H9 (cell line): ENCODE results near the gene GAS6. TPM values are rescaled to one million over a fixed set of nuclear protein-coding genes. Genes with fewer than 3 reads are reported as not detected.

ENCODE experiments used
- DNase-seq: peaks from one replicate; pipeline ENCODE4 v3.0.0-alpha.2; 2017
- H2AFZ ChIP-seq: one replicate; pipeline ENCODE4 v1.6.1; 2013; ENCODE audit warnings: mild to moderate bottlenecking, low read length, control low read depth, moderate library complexity
- H2AK5ac ChIP-seq: 2 replicates; pipeline ENCODE4 v1.6.1; 2013; ENCODE audit warnings: low read length, control low read depth, mixed read lengths; ENCODE audit not compliant: insufficient read length
- H2BK120ac ChIP-seq: one replicate; pipeline ENCODE4 v1.6.1; 2013; ENCODE audit warnings: low read depth, mild to moderate bottlenecking, low read length, control low read depth, inconsistent platforms; ENCODE audit not compliant: poor library complexity, severe bottlenecking
- H2BK12ac ChIP-seq: 2 replicates; pipeline ENCODE4 v1.6.1; 2013; ENCODE audit warnings: low read length, control low read depth, mixed read lengths, low read depth; ENCODE audit not compliant: insufficient read length
- H2BK15ac ChIP-seq: 2 replicates; pipeline ENCODE4 v1.6.1; 2013; ENCODE audit warnings: low read depth, low read length, control low read depth
- H2BK20ac ChIP-seq: one replicate; pipeline ENCODE4 v1.6.1; 2013; ENCODE audit warnings: low read depth, mild to moderate bottlenecking, low read length, control low read depth, inconsistent platforms; ENCODE audit not compliant: poor library complexity, severe bottlenecking
- H2BK5ac ChIP-seq: 2 replicates; pipeline ENCODE4 v1.6.1; 2013; ENCODE audit warnings: low read length, control low read depth, mixed read lengths; ENCODE audit not compliant: insufficient read length
- H3K14ac ChIP-seq: 2 replicates; pipeline ENCODE4 v1.6.1; 2013; ENCODE audit warnings: low read length, control low read depth; ENCODE audit not compliant: insufficient read depth
- H3K18ac ChIP-seq: 2 replicates; pipeline ENCODE4 v1.6.1; 2013; ENCODE audit warnings: low read depth, mild to moderate bottlenecking, mixed read lengths, low read length, control low read depth; ENCODE audit not compliant: insufficient read length
- H3K23ac ChIP-seq: 2 replicates; pipeline ENCODE4 v1.6.1; 2013; ENCODE audit warnings: low read length, control low read depth, mixed read lengths, low read depth; ENCODE audit not compliant: insufficient read length
- H3K23me2 ChIP-seq: 2 replicates; pipeline ENCODE4 v1.6.1; 2013; ENCODE audit warnings: low read depth, mild to moderate bottlenecking, mixed read lengths, low read length, control low read depth; ENCODE audit not compliant: insufficient read length, poor library complexity, severe bottlenecking
- H3K27ac ChIP-seq: 2 replicates; pipeline ENCODE4 v1.5.1; 2013; ENCODE audit warnings: low read length, control low read depth, mixed read lengths, low read depth; ENCODE audit not compliant: insufficient read length
- H3K27me3 ChIP-seq: 2 replicates; pipeline ENCODE4 v1.6.1; 2013; ENCODE audit warnings: low read length, control low read depth, inconsistent platforms; ENCODE audit not compliant: insufficient read depth
- H3K4ac ChIP-seq: 2 replicates; pipeline ENCODE4 v1.6.1; 2013; ENCODE audit warnings: low read depth, mild to moderate bottlenecking, control low read depth, inconsistent platforms, low read length, moderate library complexity
- H3K4me1 ChIP-seq: 2 replicates; pipeline ENCODE4 v1.6.1; 2013; ENCODE audit warnings: low read length, control low read depth, inconsistent platforms; ENCODE audit not compliant: insufficient read depth
- H3K4me2 ChIP-seq: 2 replicates; pipeline ENCODE4 v1.6.1; 2013; ENCODE audit warnings: low read length, control low read depth, mixed read lengths; ENCODE audit not compliant: insufficient read length, insufficient read depth
- H3K56ac ChIP-seq: 2 replicates; pipeline ENCODE4 v1.6.1; 2013; ENCODE audit warnings: low read depth, mild to moderate bottlenecking, mixed read lengths, low read length, control low read depth; ENCODE audit not compliant: insufficient read length
- H3K79me1 ChIP-seq: 2 replicates; pipeline ENCODE4 v1.6.1; 2013; ENCODE audit warnings: low read depth, mild to moderate bottlenecking, moderate library complexity, low read length, control low read depth, inconsistent platforms; ENCODE audit not compliant: insufficient read depth, poor library complexity, severe bottlenecking
- H3K79me2 ChIP-seq: 2 replicates; pipeline ENCODE4 v1.6.1; 2013; ENCODE audit warnings: low read length, control low read depth, inconsistent platforms; ENCODE audit not compliant: insufficient read depth
- H3K9ac ChIP-seq: 2 replicates; pipeline ENCODE4 v1.6.1; 2013; ENCODE audit warnings: low read length, control low read depth, mixed read lengths; ENCODE audit not compliant: insufficient read length; ENCODE audit errors: extremely low read depth
- H3K9me3 ChIP-seq: one replicate; pipeline ENCODE4 v1.6.1; 2013; ENCODE audit warnings: low read depth, low read length, inconsistent platforms; ENCODE audit not compliant: control insufficient read depth
- H3T11ph ChIP-seq: one replicate; pipeline ENCODE4 v1.6.1; 2013; ENCODE audit warnings: mild to moderate bottlenecking, low read length, control low read depth, inconsistent platforms
- H4K20me1 ChIP-seq: one replicate; pipeline ENCODE4 v1.6.1; 2013; ENCODE audit not compliant: control insufficient read depth, insufficient read length, insufficient read depth
- H4K5ac ChIP-seq: 2 replicates; pipeline ENCODE4 v1.6.1; 2013; ENCODE audit warnings: low read depth, mild to moderate bottlenecking, mixed read lengths, low read length, control low read depth; ENCODE audit not compliant: insufficient read length
- H4K8ac ChIP-seq: replicated peaks from 2 replicates; pipeline ENCODE4 v1.6.1; 2013; ENCODE audit warnings: low read length, control low read depth, mixed read lengths, low read depth; ENCODE audit not compliant: insufficient read length
- H4K91ac ChIP-seq: 2 replicates; pipeline ENCODE4 v1.6.1; 2013; ENCODE audit warnings: low read depth, mild to moderate bottlenecking, moderate library complexity, mixed read lengths, low read length, control low read depth; ENCODE audit not compliant: insufficient read length
- H3K27ac Mint-ChIP-seq, 3 experiments: 2 replicates in 2 of 3; 3 replicates in 1 of 3; pipeline ENCODE4 v1.8.0; 2020 to 2021; ENCODE audit warnings: mixed read lengths in 3 of 3, mild to moderate bottlenecking in 1 of 3, moderate library complexity in 1 of 3
- H3K27me3 Mint-ChIP-seq: 2 replicates; pipeline ENCODE4 v1.8.0; 2021; ENCODE audit warnings: low read depth, mild to moderate bottlenecking, moderate library complexity, mixed read lengths
- H3K36me3 Mint-ChIP-seq, 3 experiments: 2 replicates in 2 of 3; 3 replicates in 1 of 3; pipeline ENCODE4 v1.8.0; 2020 to 2021; ENCODE audit warnings: low read depth in 3 of 3, mixed read lengths in 3 of 3; ENCODE audit not compliant: insufficient read depth in 1 of 3
- H3K4me1 Mint-ChIP-seq, 2 experiments: 2 replicates each; pipeline ENCODE4 v1.8.0; 2020; ENCODE audit warnings: mixed read lengths in 2 of 2
- H3K4me3 Mint-ChIP-seq, 2 experiments: 2 replicates in 1 of 2; 3 replicates in 1 of 2; pipeline ENCODE4 v1.8.0; 2020 to 2021; ENCODE audit warnings: mild to moderate bottlenecking in 2 of 2, mixed read lengths in 2 of 2, moderate library complexity in 1 of 2
- H3K9me3 Mint-ChIP-seq, 2 experiments: 2 replicates in 1 of 2; 3 replicates in 1 of 2; pipeline ENCODE4 v1.8.0; 2020; ENCODE audit warnings: mild to moderate bottlenecking in 2 of 2, mixed read lengths in 2 of 2, moderate library complexity in 1 of 2
- WGBS: extraction: QIAGEN DNeasy Blood & Tissue Kit; methylation state at CpG from one replicate; pipeline ENCODE4 v1.1.7; 2013; ENCODE audit warnings: missing lambda C conversion rate, low lambda C conversion rate, mixed read lengths; ENCODE audit not compliant: insufficient read length; ENCODE audit errors: extremely low coverage; 5-methylcytosine and 5-hydroxymethylcytosine counted together
- total RNA-seq: library from RNA; stranded (reverse); gene quantifications from 2 replicates; pipeline ENCODE4 v1.2.1, GENCODE V29; 2021
- TF ChIP-seq, protein P1 (sequence below): fragments of 200-600 bp; sonication (generic); conservative IDR thresholded peaks from 3 replicates; pipeline ENCODE4 v1.8.0; 2021; ENCODE audit warnings: antibody characterized with exemption, mild to moderate bottlenecking

GAS6 gene
- total RNA-seq, 1 experiment from 2014 or later, result 20.5 TPM

DNA sequence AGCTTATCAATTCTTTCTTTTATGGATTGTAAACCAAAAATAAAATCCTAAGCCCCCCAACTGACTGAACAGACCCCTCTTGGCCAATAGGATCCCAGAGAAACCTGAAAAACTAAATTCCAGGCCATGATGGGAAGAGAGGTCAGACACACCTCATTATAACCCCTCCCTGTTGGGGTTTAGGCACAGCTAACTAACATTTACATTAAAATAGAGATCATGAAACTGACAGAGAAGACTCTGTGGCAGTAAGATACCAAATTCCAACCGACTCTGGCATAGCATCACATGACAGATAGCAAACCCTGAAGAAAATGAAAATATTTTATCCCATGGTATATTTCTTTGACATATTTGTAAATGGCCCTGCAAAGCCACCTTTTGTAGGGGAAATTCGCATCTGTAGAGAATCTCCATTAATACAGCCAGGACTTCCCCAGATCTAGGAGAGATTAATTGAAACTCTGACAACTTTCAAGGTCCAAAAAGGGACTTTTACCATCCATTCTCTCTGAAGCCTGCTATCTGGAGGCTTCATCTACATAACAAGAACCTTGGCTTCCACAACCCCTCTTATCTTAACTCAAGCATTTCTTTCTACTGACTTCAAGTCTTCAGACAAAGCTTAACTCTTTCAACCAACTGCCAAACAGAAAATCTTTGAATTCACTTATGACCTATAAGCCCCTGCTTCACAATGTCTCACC, 27.1 kb upstream of the GAS6 start:
- H2BK15ac ChIP-seq, result no peak overlapping the region
- no peak overlapping the region for H2BK12ac ChIP-seq
- peaks cover 31 to 34% of the 10 kb centered on the region in 2 experiments for H3K4me1 Mint-ChIP-seq
- peaks cover 4% of the 10 kb centered on the region for H3K9me3 ChIP-seq
- H2AK5ac ChIP-seq, result no peak overlapping the region
- H3K27me3 Mint-ChIP-seq, result peaks cover 2% of the 10 kb centered on the region; the same call in 1 of the 2 replicates
- H3K23ac ChIP-seq, result no peak overlapping the region
- no peak overlapping the region for H3K18ac ChIP-seq
- H3K9me3 Mint-ChIP-seq, result peaks cover 34 to 35% of the 10 kb centered on the region in 2 experiments
- no peaks in the 10 kb centered on the region for H3K79me2 ChIP-seq
- no peak overlapping the region for H3K4ac ChIP-seq
- H3K23me2 ChIP-seq, result no peaks in the 10 kb centered on the region
- H4K91ac ChIP-seq, result no peak overlapping the region
- H3K27ac ChIP-seq, result no peak overlapping the region
- no peak overlapping the region for H3K56ac ChIP-seq
- no peak overlapping the region for H3K9ac ChIP-seq
- H4K5ac ChIP-seq, result no peak overlapping the region
- no peak overlapping the region for H2BK20ac ChIP-seq
- H4K8ac ChIP-seq, result no peak overlapping the region
- peaks cover 5% of the 10 kb centered on the region for H3K4me1 ChIP-seq
- H4K20me1 ChIP-seq, result no peaks in the 10 kb centered on the region
- H3K27me3 ChIP-seq, result no peaks in the 10 kb centered on the region
- DNase-seq, result no peak
- H3K4me3 Mint-ChIP-seq, result no peak overlapping the region
- no peak overlapping the region for H3T11ph ChIP-seq
- no peak overlapping the region for H3K14ac ChIP-seq
- TF ChIP-seq, protein P1, sequence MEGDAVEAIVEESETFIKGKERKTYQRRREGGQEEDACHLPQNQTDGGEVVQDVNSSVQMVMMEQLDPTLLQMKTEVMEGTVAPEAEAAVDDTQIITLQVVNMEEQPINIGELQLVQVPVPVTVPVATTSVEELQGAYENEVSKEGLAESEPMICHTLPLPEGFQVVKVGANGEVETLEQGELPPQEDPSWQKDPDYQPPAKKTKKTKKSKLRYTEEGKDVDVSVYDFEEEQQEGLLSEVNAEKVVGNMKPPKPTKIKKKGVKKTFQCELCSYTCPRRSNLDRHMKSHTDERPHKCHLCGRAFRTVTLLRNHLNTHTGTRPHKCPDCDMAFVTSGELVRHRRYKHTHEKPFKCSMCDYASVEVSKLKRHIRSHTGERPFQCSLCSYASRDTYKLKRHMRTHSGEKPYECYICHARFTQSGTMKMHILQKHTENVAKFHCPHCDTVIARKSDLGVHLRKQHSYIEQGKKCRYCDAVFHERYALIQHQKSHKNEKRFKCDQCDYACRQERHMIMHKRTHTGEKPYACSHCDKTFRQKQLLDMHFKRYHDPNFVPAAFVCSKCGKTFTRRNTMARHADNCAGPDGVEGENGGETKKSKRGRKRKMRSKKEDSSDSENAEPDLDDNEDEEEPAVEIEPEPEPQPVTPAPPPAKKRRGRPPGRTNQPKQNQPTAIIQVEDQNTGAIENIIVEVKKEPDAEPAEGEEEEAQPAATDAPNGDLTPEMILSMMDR, result no peak
- H3K4me2 ChIP-seq, result peak overlapping the region; percentile 4
- H3K79me1 ChIP-seq, result no peaks in the 10 kb centered on the region
- no peak overlapping the region for H2BK120ac ChIP-seq
- H2AFZ ChIP-seq, result no peak overlapping the region
- no CpG with 5 or more reads among the region's 2 CpGs for WGBS
- no peak overlapping the region for H2BK5ac ChIP-seq
- H3K27ac Mint-ChIP-seq, result peak overlapping the region in 2 of 3 experiments; percentile 11 to 98; a peak in 5 of 7 replicates
- peaks cover 6 to 45% (median 6%) of the 10 kb centered on the region in 3 experiments; a peak in 6 of 7 replicates for H3K36me3 Mint-ChIP-seq
